ENCODE results near the gene NAGS. TPM values are rescaled to one million over a fixed set of nuclear protein-coding genes. Genes with fewer than 3 reads are reported as not detected.

Gene NAGS
- total RNA-seq, 1 donor from 2014 or later: 1.0 TPM

GRCh38 chr17:44000141-44000860 lies 4.1 kb upstream of the NAGS start:
- no peak for DNase-seq
- H3K27me3 Mint-ChIP-seq: peaks cover 25% of the 10 kb centered on the region
- no peaks in the 10 kb centered on the region for H3K9me3 Mint-ChIP-seq
- ChIA-PET POLR2A (no interaction called here), CTCF (no interaction called here)
- intact Hi-C loops (cut with micrococcal nuclease): no loop called here
- H3K4me3 Mint-ChIP-seq: no peak overlapping the region
- no peak for ATAC-seq (ENCODE audit: low read depth)
- TF ChIP-seq CTCF (IDR thresholded peaks at IDR 0.05): no peak
- H3K27ac Mint-ChIP-seq: no peak overlapping the region
- H3K4me1 Mint-ChIP-seq: peaks cover 2% of the 10 kb centered on the region
- no peaks in the 10 kb centered on the region for H3K36me3 Mint-ChIP-seq (ENCODE audit: low read depth)

- no peak for ATAC-seq (ENCODE audit: low read depth)
- Mint-ChIP-seq H3K9me3 (no peaks in the 10 kb centered on the region), H3K27me3 (peaks cover 24% of the 10 kb centered on the region), H3K27ac (no peak overlapping the region), H3K36me3 (ENCODE audit: low read depth) (no peaks in the 10 kb centered on the region), H3K4me3 (no peak overlapping the region), H3K4me1 (peaks cover 6% of the 10 kb centered on the region)
- no peak for DNase-seq
- intact Hi-C loops (cut with micrococcal nuclease): no loop called here
- ChIA-PET POLR2A (no interaction called here), CTCF (no interaction called here)
- no peak for TF ChIP-seq CTCF (IDR thresholded peaks at IDR 0.05)
Observed at GRCh38 chr17:44000871-44001460, 3.5 kb upstream of the NAGS start.

GRCh38 chr17:44001461-44001920 lies 2.9 kb upstream of the NAGS start:
- H3K27ac Mint-ChIP-seq: no peak overlapping the region
- no peak for ATAC-seq (ENCODE audit: low read depth)

GRCh38 chr17:44002141-44002848 lies 2.1 kb upstream of the NAGS start:
- Mint-ChIP-seq H3K36me3 (ENCODE audit: low read depth) (peaks cover 2% of the 10 kb centered on the region), H3K4me3 (no peak overlapping the region), H3K9me3 (no peaks in the 10 kb centered on the region), H3K27ac (no peak overlapping the region), H3K4me1 (peaks cover 15% of the 10 kb centered on the region), H3K27me3 (peaks cover 26% of the 10 kb centered on the region)
- DNase-seq (no peak), ATAC-seq (ENCODE audit: low read depth) (no peak)
- TF ChIP-seq CTCF (IDR thresholded peaks at IDR 0.05): no peak
- CTCF ChIA-PET: no interaction called here
- intact Hi-C loops (cut with micrococcal nuclease): no loop called here
- POLR2A ChIA-PET: no interaction called here

More at GRCh38 chr17:44001461-44001920, 2.9 kb upstream of the NAGS start:
- H3K9me3 Mint-ChIP-seq: no peaks in the 10 kb centered on the region
- no peaks in the 10 kb centered on the region for H3K36me3 Mint-ChIP-seq (ENCODE audit: low read depth)
- H3K4me3 Mint-ChIP-seq: no peak overlapping the region
- DNase-seq: no peak
- H3K27me3 Mint-ChIP-seq: peaks cover 26% of the 10 kb centered on the region
- intact Hi-C loops (cut with micrococcal nuclease): no loop called here
- CTCF ChIA-PET: no interaction called here
- H3K4me1 Mint-ChIP-seq: peaks cover 11% of the 10 kb centered on the region
- TF ChIP-seq CTCF (IDR thresholded peaks at IDR 0.05): no peak
- POLR2A ChIA-PET: no interaction called here
